KG1 (cell line): ENCODE data around the gene AXIN2.
"Not testable (repeated sequence)": the region's sequence is repeated elsewhere in the genome, so short reads cannot be mapped to it uniquely, and the experiment has no call there.

Source experiments
- DNase-seq: peaks from one replicate; lab custom pipeline; 2025; lab: John Stamatoyannopoulos, UW

The AXIN2 gene

DNA sequence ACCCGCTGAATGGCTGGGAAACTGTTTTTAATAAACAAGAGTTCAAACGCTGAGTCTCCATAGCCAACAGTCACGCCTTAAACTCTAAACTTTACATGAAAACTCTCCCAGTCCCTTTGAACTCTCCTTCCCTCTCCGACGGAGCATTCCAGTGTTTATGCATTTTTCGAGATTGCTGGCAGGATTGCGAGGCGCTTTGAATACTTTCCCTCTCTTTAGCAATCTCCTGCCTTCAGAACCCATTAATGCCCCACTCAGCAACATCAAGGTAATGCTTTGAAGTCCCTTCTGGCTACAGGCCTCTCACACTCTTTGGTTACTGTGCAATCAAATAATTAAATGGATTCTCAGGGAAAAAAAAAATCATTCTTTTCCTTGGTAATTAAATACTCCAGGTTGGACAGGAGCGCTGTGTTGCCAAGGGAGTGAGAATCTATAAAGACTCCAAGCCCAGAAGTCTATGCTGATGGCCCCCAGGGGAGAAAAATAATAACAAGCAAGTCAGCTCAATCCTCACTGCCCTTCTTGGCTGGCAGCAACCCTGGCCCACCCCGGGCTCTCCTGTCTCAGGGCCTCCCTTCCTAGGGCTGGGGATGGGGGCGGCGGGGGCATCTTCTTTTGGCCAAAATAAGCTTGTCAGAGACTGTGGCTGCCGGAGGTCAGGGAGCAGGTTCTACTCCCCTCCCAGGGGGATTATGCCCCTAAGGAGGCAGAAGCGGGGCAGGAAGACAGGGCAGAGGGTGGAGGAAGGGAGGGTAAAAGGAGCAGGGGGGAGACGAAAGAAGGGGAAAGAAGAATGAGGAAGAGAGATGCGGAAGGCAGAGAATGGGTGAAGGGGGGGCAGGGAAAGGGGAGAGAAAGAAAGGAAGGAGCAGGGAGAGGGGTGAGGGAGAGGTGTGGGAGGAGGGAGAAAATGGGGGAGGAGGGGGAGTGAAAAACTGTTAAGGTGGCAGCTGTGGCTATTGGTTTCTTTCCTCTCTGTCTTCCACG, 45.2 kb downstream of the AXIN2 start:
- DNase-seq, result no peak

GRCh38 chr17:65515512-65515911, 45.9 kb downstream of the AXIN2 start:
- DNase-seq, result no peak

DNA sequence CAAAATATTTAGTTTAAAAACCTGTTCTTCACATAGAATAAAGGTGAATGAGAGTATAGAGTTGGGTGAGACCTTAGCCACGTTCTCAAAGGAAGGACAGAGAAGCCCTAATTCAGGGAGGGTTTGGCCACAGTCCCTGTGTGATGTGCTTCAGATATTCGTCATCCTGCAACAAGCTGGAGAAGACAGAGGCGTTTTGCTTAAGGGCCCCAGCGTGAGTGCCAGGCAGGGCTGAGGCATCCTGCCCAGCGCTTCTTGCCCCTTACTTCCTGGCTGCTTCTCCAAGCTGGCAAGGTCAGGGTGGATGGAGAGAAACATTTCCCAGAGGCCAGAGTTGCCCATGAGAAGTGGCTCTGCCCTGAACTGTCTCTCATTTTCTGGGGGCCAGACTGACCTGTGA, 46.9 kb downstream of the AXIN2 start:
- no peak for DNase-seq

GRCh38 chr17:65514082-65514481, 47.4 kb downstream of the AXIN2 start:
- no peak for DNase-seq

- DNase-seq, result no peak
These were observed 50.1 kb downstream of the AXIN2 start for GRCh38 chr17:65511316-65511715.

- DNase-seq, result no peak
These were observed 52.4 kb downstream of the AXIN2 start for GRCh38 chr17:65509032-65509431.

DNA sequence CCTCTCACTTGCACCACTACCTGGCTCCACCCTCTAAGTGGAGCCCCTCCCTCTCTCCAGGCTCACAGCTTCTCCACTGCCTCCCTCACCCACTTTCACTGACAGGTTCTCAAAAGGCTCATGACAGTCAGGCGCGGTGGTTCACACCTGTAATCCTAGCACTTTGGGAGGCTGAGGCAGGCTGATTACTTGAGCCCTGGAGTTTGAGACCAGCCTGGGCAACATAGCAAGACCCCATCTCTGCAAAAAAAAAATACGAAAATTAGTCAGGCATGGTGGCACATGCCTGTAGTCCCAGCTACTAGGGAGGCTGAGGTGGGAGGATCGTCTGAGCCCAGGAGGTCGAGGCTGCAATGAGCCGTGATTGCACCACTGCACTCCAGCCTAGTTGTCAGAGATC, 56.8 kb downstream of the AXIN2 start:
- not testable (repeated sequence) for DNase-seq

- DNase-seq, result no peak
These were observed 57.3 kb downstream of the AXIN2 start for GRCh38 chr17:65504141-65504540.

DNA sequence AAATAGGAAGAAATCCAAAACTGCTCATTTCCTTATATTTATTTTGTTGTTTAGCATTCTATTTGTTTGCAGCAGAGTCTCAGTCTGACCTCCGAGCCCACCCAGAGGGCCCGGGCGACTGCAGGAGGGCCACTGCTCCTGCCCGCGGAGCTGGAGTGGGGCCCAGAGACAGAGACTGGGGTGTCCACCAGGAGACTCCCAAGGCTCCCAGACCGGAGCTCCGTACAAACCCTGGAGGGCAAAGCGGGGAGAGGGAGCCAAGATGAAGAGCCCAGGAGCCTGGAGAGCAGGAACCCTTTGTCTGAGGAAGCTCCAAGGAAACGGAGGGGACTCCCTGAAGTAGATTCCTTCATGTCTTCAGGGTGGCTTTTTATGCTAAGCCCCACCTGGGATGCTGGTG, 57.9 kb downstream of the AXIN2 start:
- DNase-seq, result no peak

DNA sequence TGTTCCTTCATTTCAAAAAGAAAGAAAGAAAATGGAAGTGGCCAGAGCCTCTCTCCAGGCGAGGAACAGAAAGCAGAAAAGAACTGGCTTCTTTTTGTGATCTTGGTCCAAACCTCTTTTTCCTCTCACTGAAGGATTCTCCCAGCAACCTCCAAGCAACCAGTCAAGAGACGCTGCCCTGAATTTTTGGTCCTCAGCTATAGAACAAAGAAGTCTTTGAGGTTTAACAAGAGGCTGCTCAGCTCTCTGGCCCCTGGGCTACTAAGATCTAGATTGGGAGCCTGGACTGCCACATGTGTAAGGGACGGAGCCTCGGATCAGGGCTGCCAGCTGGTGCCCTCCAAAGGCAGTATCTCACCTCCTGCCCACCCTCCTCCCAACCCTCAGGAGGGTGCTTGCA, 62.6 kb downstream of the AXIN2 start:
- DNase-seq, result no peak

- DNase-seq, result no peak
These were observed 64.6 kb downstream of the AXIN2 start for GRCh38 chr17:65496801-65497200.

DNA sequence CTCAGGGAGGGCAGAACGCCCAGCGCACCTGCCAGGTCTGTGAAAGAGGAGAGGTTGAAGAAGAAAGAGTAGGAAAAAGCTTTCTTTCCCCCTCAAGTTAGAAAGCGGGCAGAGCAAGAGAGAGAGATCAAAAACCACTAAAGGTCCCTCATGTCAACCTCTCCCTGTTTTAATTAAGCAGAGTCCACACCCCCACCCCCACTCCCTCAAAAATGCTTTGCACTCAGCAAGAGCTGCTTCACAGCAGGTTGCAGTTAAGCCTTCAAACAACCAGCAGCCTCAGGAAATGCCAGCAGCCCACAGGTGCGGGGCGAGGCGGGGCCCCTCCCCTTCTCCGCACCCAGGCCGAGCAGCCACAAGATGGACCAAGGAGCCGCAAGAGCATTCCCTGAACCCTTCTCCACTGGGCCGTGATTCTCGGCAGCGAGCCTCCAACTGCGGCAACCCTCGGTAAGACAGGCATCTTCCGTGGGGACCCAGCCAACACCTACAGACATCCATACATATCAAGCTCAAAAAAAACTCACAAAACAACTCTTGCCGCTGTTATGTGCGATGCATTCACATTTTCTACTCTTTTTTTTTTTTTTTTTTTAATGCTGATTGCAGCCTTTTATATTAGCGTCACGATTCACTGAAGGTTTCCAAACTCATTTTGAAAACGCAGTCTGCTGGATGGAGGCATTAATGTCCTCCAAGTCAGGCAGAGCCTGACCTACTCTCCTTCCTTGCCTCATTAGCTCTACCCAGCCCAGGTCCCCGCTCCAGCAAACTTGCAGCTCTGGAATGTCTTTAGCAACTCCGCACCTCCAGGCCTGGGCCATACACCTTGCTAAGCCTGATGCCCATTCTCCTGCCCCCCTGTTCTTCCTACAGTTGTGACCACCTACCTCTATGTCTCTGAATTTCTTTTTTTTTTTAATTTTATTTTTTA, 66.1 kb downstream of the AXIN2 start:
- no peak for DNase-seq

DNA sequence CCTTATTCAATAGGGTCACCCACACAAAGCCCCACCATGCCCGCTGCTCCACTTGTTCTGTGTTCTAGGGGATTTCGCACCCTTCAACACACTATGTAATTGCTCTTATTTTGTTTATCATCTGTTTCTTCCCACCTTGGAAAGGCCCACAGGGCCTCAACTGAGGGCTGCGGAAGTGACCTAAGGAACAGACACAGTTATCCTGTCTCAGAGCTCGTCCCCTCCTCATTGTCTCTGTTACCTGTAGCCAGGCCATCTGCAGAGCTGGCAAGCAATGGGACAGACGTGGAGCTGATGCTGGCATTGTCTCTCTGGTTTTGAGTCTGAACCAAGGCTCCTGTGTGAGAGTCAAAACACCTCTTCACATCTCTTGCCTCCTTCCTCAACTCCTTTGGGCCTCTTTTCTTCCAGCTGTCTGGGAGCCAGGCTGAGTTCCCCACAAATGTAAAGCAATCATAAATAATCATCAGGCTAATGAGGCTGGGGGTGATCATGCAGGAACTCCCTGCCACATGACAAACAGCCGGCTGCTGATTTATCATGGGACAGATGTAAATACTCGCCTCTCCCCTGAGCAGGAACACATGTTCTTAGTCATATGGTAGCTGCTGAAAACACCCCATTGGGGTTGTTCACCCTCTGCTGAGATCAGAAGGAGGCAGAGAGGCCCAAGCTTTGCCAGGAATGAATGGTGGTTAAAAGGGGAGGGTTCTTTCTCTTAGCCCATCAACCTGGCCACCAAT, 71.9 kb downstream of the AXIN2 start:
- DNase-seq, result no peak

GRCh38 chr17:65488665-65489064, 72.8 kb downstream of the AXIN2 start:
- no peak for DNase-seq

GRCh38 chr17:65487990-65488389, 73.5 kb downstream of the AXIN2 start:
- no peak for DNase-seq

DNA sequence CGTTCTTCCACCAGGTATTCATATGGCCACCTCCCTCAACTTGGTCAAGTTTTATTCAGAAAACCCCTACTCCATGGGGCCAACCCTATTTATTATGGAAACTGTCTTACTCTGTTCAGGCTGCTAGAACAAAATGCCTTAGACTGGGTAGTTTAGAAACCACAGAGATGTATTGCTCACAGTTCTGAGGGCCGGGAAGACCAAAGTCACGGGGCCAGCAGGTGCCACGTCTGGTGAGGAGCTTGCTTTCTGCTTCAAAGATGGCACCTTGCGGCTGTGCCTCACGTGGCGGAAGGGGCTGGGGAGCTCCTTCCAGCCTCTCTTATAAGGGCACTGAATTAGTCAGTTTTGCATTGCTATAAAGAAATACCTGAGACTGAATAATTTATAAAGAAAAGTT, 74.3 kb downstream of the AXIN2 start:
- no peak for DNase-seq

DNA sequence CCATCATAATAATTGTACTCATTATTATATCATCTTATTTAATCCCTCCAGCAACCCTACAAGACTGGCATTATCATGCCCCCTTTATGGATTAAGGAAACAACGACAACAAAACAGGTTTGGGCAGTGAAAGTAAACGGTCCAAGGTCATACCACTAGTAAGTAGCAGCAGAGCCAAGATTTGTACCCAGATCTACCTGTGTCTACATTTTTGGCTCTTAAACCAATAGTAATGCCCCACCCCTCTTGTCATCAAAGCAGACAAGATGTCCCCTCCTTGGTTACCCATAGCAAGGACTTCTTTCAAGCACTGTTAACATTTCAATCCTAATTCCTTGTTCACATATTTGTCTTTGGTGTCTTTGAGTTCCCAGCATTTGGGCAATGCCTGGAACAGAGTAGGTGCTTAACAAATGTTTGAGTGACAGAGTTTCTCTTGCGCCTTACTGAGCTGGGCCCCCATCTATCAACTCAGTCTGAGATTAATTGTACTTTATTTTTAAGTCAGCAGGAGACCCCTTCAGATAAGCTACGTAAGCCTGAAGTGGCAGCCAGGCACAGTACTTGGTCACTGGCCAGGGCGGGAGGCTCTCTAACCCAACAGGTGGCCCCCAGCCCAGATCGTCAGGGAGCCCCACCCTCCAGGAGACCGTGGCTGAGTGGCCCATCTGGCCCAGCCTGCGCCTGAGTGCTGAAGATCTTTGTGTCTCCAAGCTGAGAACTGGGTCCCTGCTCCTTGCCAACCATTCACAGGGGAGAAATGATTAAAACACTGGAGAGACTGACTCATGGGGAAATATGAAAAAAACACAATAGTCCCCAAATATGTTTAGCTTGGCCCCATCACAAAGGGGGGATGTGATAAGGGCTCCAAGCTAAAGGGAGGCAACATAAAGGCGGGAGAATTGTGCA, 75.8 kb downstream of the AXIN2 start:
- no peak for DNase-seq

- not testable (repeated sequence) for DNase-seq
These were observed 77.0 kb downstream of the AXIN2 start for GRCh38 chr17:65484405-65484804.

DNA sequence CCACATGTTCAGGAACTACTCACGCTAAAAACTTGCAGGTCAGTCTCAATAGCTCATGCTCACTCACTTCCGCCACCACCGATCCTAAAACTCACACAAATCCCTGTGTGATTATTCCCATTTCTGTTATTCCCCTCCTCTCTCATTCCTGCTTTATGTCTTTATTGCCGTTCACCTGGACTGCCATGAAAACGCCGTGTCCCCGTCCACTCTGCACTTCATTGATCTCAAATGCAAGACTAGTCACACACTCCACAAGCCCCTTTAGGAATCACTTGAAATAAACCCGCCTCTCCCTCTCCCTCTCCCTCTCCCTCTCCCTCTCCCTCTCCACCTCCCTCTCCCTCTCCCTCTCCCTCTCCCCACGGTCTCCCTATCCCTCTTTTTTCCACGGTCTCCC, 78.0 kb downstream of the AXIN2 start:
- DNase-seq, result no peak

GRCh38 chr17:65482201-65482600, 79.2 kb downstream of the AXIN2 start:
- no peak for DNase-seq

- DNase-seq, result no peak
These were observed 82.2 kb downstream of the AXIN2 start for GRCh38 chr17:65479282-65479681.
